K562 (cell line): ENCODE measurements around the gene CUX1. TPM values are rescaled to one million over a fixed set of nuclear protein-coding genes. Genes with fewer than 3 reads are reported as not detected.

Experiments used
- ATAC-seq: fragments of 200-7000 bp; cut with Tn5 transposase; 3 replicates; pipeline ENCODE4 v1.9.1; 2020; ENCODE audit warnings: moderate library complexity
- BruUV-seq: library from RNA; stranded (reverse); fragments of 400-500 nt; replicated peaks from 2 replicates; lab custom pipeline; 2021; lab: Mats Ljungman, UMichigan
- CTCF ChIA-PET: fragments of 300-600 bp; formaldehyde crosslinking; extraction: SDS; loops from one replicate; lab custom pipeline; 2021; ENCODE audit warnings: low intra/inter-chr PET ratio; lab: Yijun Ruan, JAX
- POLR2A ChIA-PET: fragments of 300-600, 350-650 bp; sonication (Branson Sonifier 250); formaldehyde crosslinking; extraction: SDS; loops from one replicate; lab custom pipeline; 2021; ENCODE audit warnings: antibody characterized with exemption, inconsistent platforms; lab: Yijun Ruan, JAX
- DNase-seq, 4 experiments: peaks; one replicate each; pipeline versions ENCODE4 v3.0.0 to v3.0.0-alpha.2; 2011 to 2018; ENCODE audit warnings: low spot score in 3 of 4, mixed read lengths in 3 of 4; ENCODE audit errors: extremely low read depth in 1 of 4
- FAIRE-seq: peaks from 2 replicates; lab custom pipeline; 2011; peaks lifted over from hg19 to GRCh38; lab: Jason Lieb, UNC
- H2AFZ ChIP-seq: 2 replicates; pipeline ENCODE4 v1.6.0; 2011; ENCODE audit warnings: low read depth, low read length, control low read depth, inconsistent platforms
- H3K27ac ChIP-seq: fragments of 200-600 bp; 3 replicates; pipeline ENCODE4 v1.8.0; 2011; ENCODE audit warnings: low read depth, mild to moderate bottlenecking, control low read depth, inconsistent platforms, low read length, moderate library complexity, mixed read lengths; ENCODE audit errors: extremely low read depth
- H3K27me3 ChIP-seq, 2 experiments: fragments of 300-600 bp in 1 of 2; 2 replicates in 1 of 2; 3 replicates in 1 of 2; pipeline versions ENCODE4 v1.6.0 to v1.8.0; 2011; ENCODE audit warnings: inconsistent platforms in 2 of 2, low read length in 2 of 2, mild to moderate bottlenecking in 1 of 2, mixed read lengths in 1 of 2, moderate library complexity in 1 of 2; ENCODE audit not compliant: control insufficient read depth in 2 of 2, insufficient read depth in 2 of 2
- H3K36me3 ChIP-seq: fragments of 300-600 bp; 3 replicates; pipeline ENCODE4 v1.8.0; 2011; ENCODE audit warnings: mild to moderate bottlenecking, low read length, inconsistent platforms; ENCODE audit not compliant: control insufficient read depth, insufficient read depth
- H3K4me1 ChIP-seq, 2 experiments: fragments of 200-600 bp in 1 of 2; replicated peaks in 1 of 2; 2 replicates in 1 of 2; 3 replicates in 1 of 2; pipeline versions ENCODE4 v1.5.1 to v1.8.0; 2011; ENCODE audit warnings: inconsistent platforms in 2 of 2, low read length in 2 of 2, mild to moderate bottlenecking in 1 of 2, mixed read lengths in 1 of 2, moderate library complexity in 1 of 2; ENCODE audit not compliant: control insufficient read depth in 2 of 2, insufficient read depth in 2 of 2
- H3K4me2 ChIP-seq: 2 replicates; pipeline ENCODE4 v1.6.1; 2011; ENCODE audit warnings: low read length, control low read depth, inconsistent platforms, mixed read lengths; ENCODE audit not compliant: insufficient read depth
- H3K4me3 ChIP-seq: fragments of 200-600 bp; sonication (generic), shearing (Covaris generic); 2 replicates; pipeline ENCODE4 v1.5.1; 2016; ENCODE audit warnings: control low read depth, inconsistent platforms
- H3K79me2 ChIP-seq: fragments of 200-600 bp; 3 replicates; pipeline ENCODE4 v1.8.0; 2011; ENCODE audit warnings: low read length, inconsistent platforms; ENCODE audit not compliant: control insufficient read depth, insufficient read depth
- H3K9ac ChIP-seq, 2 experiments: 2 replicates each; pipeline versions ENCODE4 v1.6.0 to v1.6.1; 2011; ENCODE audit warnings: low read depth in 2 of 2, low read length in 2 of 2, control low read depth in 1 of 2, inconsistent platforms in 1 of 2, mild to moderate bottlenecking in 1 of 2, mixed read lengths in 1 of 2; ENCODE audit not compliant: insufficient read depth in 1 of 2
- H3K9me1 ChIP-seq: one replicate; pipeline ENCODE4 v1.6.0; 2011; ENCODE audit warnings: inconsistent platforms, mild to moderate bottlenecking, low read length, moderate library complexity; ENCODE audit not compliant: control insufficient read depth, insufficient read depth
- H3K9me3 ChIP-seq: replicated peaks from 2 replicates; pipeline ENCODE4 v1.5.1; 2011; ENCODE audit warnings: low read depth, low read length, inconsistent platforms; ENCODE audit not compliant: control insufficient read depth, insufficient read depth
- H4K20me1 ChIP-seq: replicated peaks from 2 replicates; pipeline ENCODE4 v1.6.1; 2011; ENCODE audit warnings: low read length, inconsistent platforms, mixed read lengths; ENCODE audit not compliant: control insufficient read depth, insufficient read depth
- BCOR ChIP-seq: fragments of 450-650 bp; IDR thresholded peaks from 2 replicates; pipeline ENCODE4 v1.6.1; 2016
- EGR1 ChIP-seq: fragments of 450-650 bp; conservative IDR thresholded peaks from 2 replicates; pipeline ENCODE4 v1.6.1; 2017; ENCODE audit warnings: mild to moderate bottlenecking
- GTF2B ChIP-seq: IDR thresholded peaks from 2 replicates; pipeline ENCODE4 v1.6.1; 2011; ENCODE audit not compliant: insufficient read length; ENCODE audit errors: extremely low read depth
- HMGN3 ChIP-seq: IDR thresholded peaks from 2 replicates; pipeline ENCODE4 v1.6.1; 2011; ENCODE audit warnings: borderline replicate concordance, low read depth, mild to moderate bottlenecking, mixed read lengths, low read length; ENCODE audit not compliant: insufficient read length; ENCODE audit errors: extremely low read depth
- HNRNPLL ChIP-seq: fragments of 200-400 bp; formaldehyde crosslinking; IDR thresholded peaks from 2 replicates; pipeline ENCODE4 v1.6.1; 2017; ENCODE audit warnings: low read length, low read depth, mild to moderate bottlenecking; ENCODE audit not compliant: poor library complexity, severe bottlenecking
- MAX ChIP-seq: sonication (generic); formaldehyde crosslinking; IDR thresholded peaks from 2 replicates; pipeline ENCODE4 v1.9.0; 2022; ENCODE audit warnings: mild to moderate bottlenecking, missing genetic modification reagents
- MXI1 ChIP-seq: IDR thresholded peaks from 2 replicates; pipeline ENCODE4 v1.6.1; 2011; ENCODE audit warnings: low read depth, mild to moderate bottlenecking, improper control_type of control experiment, low read length
- NFXL1 ChIP-seq: fragments of 450-650 bp; formaldehyde crosslinking; IDR thresholded peaks from 2 replicates; pipeline ENCODE4 v1.4.0; 2021; ENCODE audit warnings: mild to moderate bottlenecking
- RBBP5 ChIP-seq: fragments of 200-600 bp; sonication (generic); IDR thresholded peaks from 2 replicates; pipeline ENCODE4 v1.6.1; 2012; ENCODE audit warnings: borderline replicate concordance, mild to moderate bottlenecking, low read length, control low read depth, inconsistent platforms; ENCODE audit not compliant: insufficient read depth, poor library complexity, severe bottlenecking
- RBM34 ChIP-seq: fragments of 200-400 bp; formaldehyde crosslinking; IDR thresholded peaks from 2 replicates; pipeline ENCODE4 v1.6.1; 2018; ENCODE audit warnings: low read length, borderline replicate concordance; ENCODE audit not compliant: insufficient read depth
- ZC3H4 ChIP-seq: sonication (generic); formaldehyde crosslinking; IDR thresholded peaks from 2 replicates; pipeline ENCODE4 v1.9.0; 2021; ENCODE audit warnings: missing genetic modification reagents, borderline replicate concordance
- ZNF41 ChIP-seq: fragments of 250-450 bp; sonication (Bioruptor Pico); conservative IDR thresholded peaks from 2 replicates; pipeline ENCODE4 v1.4.0; 2020; ENCODE audit warnings: mild to moderate bottlenecking
- WGBS: fragments of 100-300 bp; shearing (Covaris generic); methylation state at CpG from one replicate; pipeline ENCODE4 v1.1.6; 2016; ENCODE audit warnings: low coverage, mixed read lengths; ENCODE audit not compliant: insufficient coverage; ENCODE audit errors: missing lambda C conversion rate; 5-methylcytosine and 5-hydroxymethylcytosine counted together
- in situ Hi-C: fragments of 300-500 bp; cut with MboI; formaldehyde crosslinking; loops from 4 replicates; pipeline ENCODE4 v1.15.0; 2018; ENCODE audit warnings: inconsistent platforms, mixed read lengths
- intact Hi-C: fragments of 100-400 bp; cut with micrococcal nuclease; formaldehyde crosslinking; loops from 2 replicates; pipeline ENCODE4 v1.14.2; 2022
- polyA plus RNA-seq, 8 experiments: library from polyadenylated mRNA; depleted of rRNA in 4 of 8; stranded (reverse) in 5 of 8; unstranded in 3 of 8; fragments of >200 nt; fragmentation: Nextera tagmentation in 2 of 8; fragmentation: Illumina TruSeq in 1 of 8; extraction: Ambion mirVana in 2 of 8; extraction: Trizol in 1 of 8; gene quantifications; 2 replicates each; pipeline versions ENCODE4 v1.2.1 to v1.2.3, GENCODE V29; 2011 to 2014; ENCODE audit warnings: inconsistent platforms in 1 of 8, missing spikeins in 1 of 8
- total RNA-seq, 7 experiments: library from RNA; depleted of rRNA in 6 of 7; stranded (reverse); fragments of >200 nt in 6 of 7; fragmentation: Illumina TruSeq in 2 of 7; extraction: Trizol in 2 of 7; gene quantifications; 2 replicates each; pipeline versions ENCODE4 v1.2.1 to v1.2.3, GENCODE V29; 2011 to 2021; ENCODE audit warnings: low replicate concordance in 1 of 7
- TF ChIP-seq, protein P1 (sequence below): fragments of 250-450 bp; sonication (Bioruptor Pico); IDR thresholded peaks from 2 replicates; pipeline ENCODE4 v1.8.0; 2022; ENCODE audit warnings: moderate library complexity, mild to moderate bottlenecking, inconsistent platforms
- TF ChIP-seq, protein P2 (sequence below): sonication (generic); formaldehyde crosslinking; IDR thresholded peaks from 2 replicates; pipeline ENCODE4 v1.8.0; 2022; ENCODE audit warnings: mild to moderate bottlenecking, missing genetic modification reagents

Gene CUX1
- total and polyA plus RNA-seq, 9 of the 15 experiments (the other 6 are each of a cell fraction or from before 2014, with no cell fraction given), result 3.6 to 55.3 (median 25.2) TPM

GRCh38 chr7:102018876-102019275, 201.4 kb downstream of the CUX1 start:
- no peaks in the 10 kb centered on the region for H3K79me2 ChIP-seq
- no peaks in the 10 kb centered on the region for H3K27me3 ChIP-seq
- no peak overlapping the region for H3K27ac ChIP-seq
- in situ Hi-C loops (no loop called here), intact Hi-C loops (no loop called here)
- no peak overlapping the region for H3K9ac ChIP-seq
- H3K9me1 ChIP-seq, result no peaks in the 10 kb centered on the region
- H2AFZ ChIP-seq, result no peak overlapping the region
- H3K4me1 ChIP-seq, result peaks cover 0 to under 1% of the 10 kb centered on the region in 2 experiments; a peak in 2 of 5 replicates
- FAIRE-seq, result no peak
- no TSS peak for BruUV-seq
- H3K4me2 ChIP-seq, result no peak overlapping the region
- POLR2A ChIA-PET, result interaction anchor here (0.6 kb wide), 1 partner anchor 16 kb away, joined by 3 read pairs; no protein-coding TSS in a partner anchor
- no peak overlapping the region for H3K4me3 ChIP-seq
- WGBS, result 79% methylated on average over 12 of the region's 12 CpGs
- ATAC-seq, result no peak; the same call in 2 of the 3 replicates
- no peak for DNase-seq
- H3K36me3 ChIP-seq, result peaks cover 12% of the 10 kb centered on the region; the same call in 2 of the 3 replicates
- CTCF ChIA-PET, result no interaction called here
- no peaks in the 10 kb centered on the region for H3K9me3 ChIP-seq
- no peaks in the 10 kb centered on the region; the same call in 1 of the 2 replicates for H4K20me1 ChIP-seq
- TF ChIP-seq EGR1, result peak; percentile 45; the same call in 1 of the 2 replicates
- TF ChIP-seq, protein P1, sequence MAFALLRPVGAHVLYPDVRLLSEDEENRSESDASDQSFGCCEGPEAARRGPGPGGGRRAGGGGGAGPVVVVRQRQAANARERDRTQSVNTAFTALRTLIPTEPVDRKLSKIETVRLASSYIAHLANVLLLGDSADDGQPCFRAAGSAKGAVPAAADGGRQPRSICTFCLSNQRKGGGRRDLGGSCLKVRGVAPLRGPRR (CRISPR knock-in tag), result no peak
- TF ChIP-seq, protein P2, sequence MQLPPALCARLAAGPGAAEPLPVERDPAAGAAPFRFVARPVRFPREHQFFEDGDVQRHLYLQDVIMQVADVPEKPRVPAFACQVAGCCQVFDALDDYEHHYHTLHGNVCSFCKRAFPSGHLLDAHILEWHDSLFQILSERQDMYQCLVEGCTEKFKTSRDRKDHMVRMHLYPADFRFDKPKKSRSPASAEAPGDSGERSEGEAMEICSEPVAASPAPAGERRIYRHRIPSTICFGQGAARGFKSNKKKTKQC (CRISPR knock-in tag), result no peak

DNA sequence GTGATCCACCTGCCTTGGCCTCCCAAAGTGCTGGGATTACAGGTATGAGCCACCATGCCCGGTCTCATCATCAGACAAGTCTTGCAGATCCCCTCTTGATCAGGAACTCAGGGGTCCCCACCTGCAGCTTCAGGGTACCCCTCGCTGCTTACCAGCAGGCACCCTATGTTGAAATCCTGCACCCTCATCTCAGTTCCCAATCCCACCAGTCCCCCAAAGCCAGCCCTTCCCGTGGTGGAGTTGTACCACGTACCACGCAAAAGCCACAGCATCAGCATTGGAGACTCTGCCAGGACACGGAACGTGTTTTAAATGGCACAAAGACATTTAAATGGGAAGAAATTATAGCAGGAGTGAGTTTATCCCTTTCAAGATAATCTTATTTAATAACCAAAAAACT, 202.0 kb downstream of the CUX1 start:
- no peak overlapping the region for H2AFZ ChIP-seq
- no peak for ATAC-seq
- H4K20me1 ChIP-seq, result no peaks in the 10 kb centered on the region; the same call in 1 of the 2 replicates
- POLR2A ChIA-PET, result no interaction called here
- no peak overlapping the region for H3K4me3 ChIP-seq
- H3K9me1 ChIP-seq, result no peaks in the 10 kb centered on the region
- H3K4me2 ChIP-seq, result no peak overlapping the region
- no peaks in the 10 kb centered on the region for H3K27me3 ChIP-seq
- H3K9ac ChIP-seq, result no peak overlapping the region
- CTCF ChIA-PET, result no interaction called here
- no peaks in the 10 kb centered on the region for H3K9me3 ChIP-seq
- WGBS, result 97% methylated on average over 7 of the region's 7 CpGs
- peaks cover 6% of the 10 kb centered on the region; the same call in 2 of the 3 replicates for H3K36me3 ChIP-seq
- FAIRE-seq, result no peak
- intact Hi-C loops, result no loop called here
- in situ Hi-C loops, result no loop called here
- BruUV-seq, result no TSS peak
- no peaks in the 10 kb centered on the region for H3K79me2 ChIP-seq
- peaks cover 0 to 4% of the 10 kb centered on the region in 2 experiments; a peak in 2 of 5 replicates for H3K4me1 ChIP-seq
- H3K27ac ChIP-seq, result no peak overlapping the region
- DNase-seq, result no peak
- TF ChIP-seq MAX (CRISPR knock-in tag) (no peak), RBBP5 (no peak), HMGN3 (no peak), MXI1 (no peak), BCOR (no peak), HNRNPLL (no peak), ZC3H4 (no peak), RBM34 (no peak), NFXL1 (CRISPR knock-in tag) (no peak), GTF2B (no peak), ZNF41 (CRISPR knock-in tag) (no peak)
